ENCODE results near the gene FBXO10.
"Not testable (repeated sequence)": the region's sequence is repeated elsewhere in the genome, so short reads cannot be mapped to it uniquely, and the experiment has no call there.

The FBXO10 gene

GRCh38 chr9:37473982-37474381 is 102.2 kb downstream of the FBXO10 start:
- not testable (repeated sequence) for DNase-seq

- DNase-seq = no peak
Observed at GRCh38 chr9:37471942-37472684, 104.1 kb downstream of the FBXO10 start.

DNA sequence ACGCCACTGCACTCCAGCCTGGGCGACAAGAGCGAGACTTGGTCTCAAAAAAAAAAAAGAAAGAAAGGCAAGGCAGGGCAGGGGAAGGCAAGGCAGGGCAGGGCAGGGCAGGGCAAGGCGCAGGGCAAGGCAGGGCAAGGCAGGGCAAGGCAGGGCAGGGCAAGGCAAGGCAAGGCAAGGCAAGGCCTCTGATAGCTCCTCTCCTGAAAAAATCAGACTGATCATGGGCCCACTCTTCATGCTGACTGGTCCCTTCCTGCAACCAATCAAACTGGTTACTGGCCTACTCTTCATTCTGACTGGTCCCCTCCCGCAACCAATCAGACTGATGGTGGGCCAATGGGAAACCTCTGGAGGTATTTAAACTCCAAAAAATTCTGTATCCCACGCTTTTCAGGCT is 107.6 kb downstream of the FBXO10 start:
- DNase-seq = peak; percentile 21

DNA sequence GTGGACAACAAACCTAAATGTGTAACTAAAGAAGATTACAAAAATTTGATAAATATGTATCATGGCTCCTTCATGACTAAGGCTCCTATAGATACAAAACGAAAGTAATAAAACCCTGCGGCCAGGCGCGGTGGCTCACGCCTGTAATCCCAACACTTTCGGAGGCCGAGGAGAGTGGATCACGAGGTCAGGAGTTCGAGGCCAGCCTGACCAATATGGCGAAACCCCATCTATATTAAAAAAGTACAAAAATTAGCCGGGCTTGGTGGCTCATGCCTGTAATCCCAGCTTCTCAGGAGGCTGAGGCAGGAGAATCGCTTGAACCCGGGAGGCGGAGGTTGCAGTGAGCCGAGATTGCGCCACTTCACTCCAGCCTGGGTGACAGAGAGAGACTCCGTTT is 108.7 kb downstream of the FBXO10 start:
- not testable (repeated sequence) for DNase-seq

- DNase-seq = peak; percentile 85
Observed at GRCh38 chr9:37466037-37466709, 110.0 kb downstream of the FBXO10 start.

- DNase-seq = peak; percentile 100
Observed at GRCh38 chr9:37465249-37466036, 110.7 kb downstream of the FBXO10 start, which contains the start of gene ZBTB5. TSS of gene ZBTB5 (minus strand) at chr9:37465450. CDS start at chr9:37442551, 22,899 bp downstream.

DNA sequence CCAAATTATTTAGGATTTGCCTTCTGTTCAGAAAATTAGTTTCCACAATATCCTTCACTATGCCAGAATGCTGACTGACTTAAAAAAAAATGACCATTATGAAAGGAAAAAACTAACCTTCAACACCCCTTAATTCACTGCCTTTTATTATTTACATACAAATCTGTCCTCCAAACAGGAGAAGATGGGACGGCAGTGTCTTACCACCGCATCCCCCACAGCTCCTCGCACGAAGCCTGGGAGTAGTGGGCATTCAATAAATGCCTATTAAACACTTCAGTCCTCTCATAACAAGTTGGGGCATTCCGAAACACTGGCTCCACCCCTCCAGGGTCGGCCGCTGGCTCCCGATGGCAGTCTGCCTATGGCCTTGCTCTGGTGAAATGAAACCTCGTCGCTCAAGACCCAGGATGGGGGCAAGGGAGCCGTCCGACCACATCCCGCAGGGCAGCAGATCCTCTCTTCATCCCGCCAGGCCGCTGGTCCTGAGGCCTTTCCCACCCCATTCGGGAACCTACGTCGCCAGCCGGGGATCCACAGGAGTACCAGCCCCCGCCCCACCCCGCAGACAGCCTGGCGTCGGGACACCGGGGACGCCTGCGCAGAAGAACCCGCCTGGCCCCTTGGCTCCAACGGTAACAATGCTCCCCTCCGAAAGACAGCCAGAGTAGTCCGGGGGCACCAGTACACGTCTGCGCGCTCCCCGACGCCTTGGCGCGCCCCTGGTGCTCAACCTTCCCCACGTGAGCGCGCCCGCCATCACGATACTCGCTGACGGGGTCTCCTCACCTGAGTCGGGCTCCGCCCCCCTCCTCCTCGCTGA is 111.5 kb downstream of the FBXO10 start:
- DNase-seq = peak; percentile 82

DNA sequence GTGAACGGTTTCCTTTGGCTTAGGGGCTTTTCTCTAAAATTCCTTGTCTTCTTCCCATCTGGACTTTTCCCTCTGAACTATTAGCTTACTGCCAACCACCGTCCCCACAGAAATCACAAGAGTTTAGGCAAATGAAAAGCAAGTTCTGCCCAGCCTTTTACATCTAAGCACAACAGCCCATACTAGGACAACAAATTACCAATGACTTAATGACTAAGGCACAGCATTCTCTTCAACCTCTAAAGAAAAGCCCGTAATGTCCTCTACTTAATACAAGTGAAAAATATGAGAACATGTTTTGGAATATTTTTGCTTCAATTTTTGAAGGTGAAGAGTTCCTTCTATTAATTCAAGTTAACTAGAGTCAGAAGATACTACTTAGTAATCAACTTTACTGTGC is 112.2 kb downstream of the FBXO10 start:
- DNase-seq = no peak

Measured in hematopoietic multipotent progenitor cell treated with erythropoietin and hydrocortisone succinate and interleukin-3 and kit ligand, for 4 days (in vitro differentiated cells).